Gastroesophageal sphincter (tissue), 3 donors: Measurements from ENCODE around the gene DYNLT4.

Experiments
- EP300 ChIP-seq: sonication (generic); formaldehyde crosslinking; IDR thresholded peaks from one replicate; pipeline ENCODE4 v1.6.1; 2017; ENCODE audit warnings: antibody characterized with exemption, mild to moderate bottlenecking
- POLR2A ChIP-seq, 2 donors: fragments of 450-650 bp; IDR thresholded peaks; one replicate each; pipeline ENCODE4 v1.6.1; 2017; ENCODE audit warnings: antibody characterized with exemption in 2 of 2, mild to moderate bottlenecking in 2 of 2, moderate library complexity in 1 of 2
- POLR2AphosphoS5 ChIP-seq: sonication (generic); formaldehyde crosslinking; IDR thresholded peaks from one replicate; pipeline ENCODE4 v1.6.1; 2017; ENCODE audit warnings: antibody characterized with exemption
- TF ChIP-seq, protein P1 (sequence below), 4 experiments: fragments of 200-600 bp in 2 of 4; fragments of 450-650 bp in 2 of 4; sonication (generic) in 1 of 4; IDR thresholded peaks; one replicate each; pipeline ENCODE4 v1.5.1; 2017 to 2019; ENCODE audit warnings: antibody characterized with exemption in 4 of 4, mild to moderate bottlenecking in 2 of 4, moderate library complexity in 2 of 4

DNA sequence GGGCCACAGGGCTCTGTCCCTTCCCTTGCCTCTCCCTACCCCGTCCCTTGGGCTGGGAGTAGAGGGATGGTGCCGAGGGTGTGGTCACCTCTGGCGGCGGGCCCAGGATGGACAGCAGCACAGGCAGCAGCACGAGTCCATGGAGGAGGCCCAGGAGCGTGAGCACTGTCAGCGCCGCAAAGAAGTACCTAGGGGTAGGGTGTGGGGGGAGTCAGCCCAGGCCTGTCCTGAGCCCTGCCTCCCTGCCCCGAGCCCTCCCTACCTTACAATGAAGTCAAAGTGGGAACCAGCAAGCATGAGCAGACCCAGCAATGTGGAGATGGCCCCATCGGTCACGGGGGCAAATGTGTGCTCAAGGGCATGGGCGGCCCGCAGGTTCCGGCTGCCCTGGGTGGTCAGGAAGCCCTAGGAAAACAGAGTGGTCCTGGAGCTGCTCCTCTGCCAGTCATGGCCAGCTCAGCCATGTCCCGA is 15.9 kb upstream of the DYNLT4 start:
- TF ChIP-seq EP300 (no peak), POLR2A (IDR thresholded peaks at IDR 0.05) (no peak), POLR2AphosphoS5 (no peak)
- TF ChIP-seq, protein P1, sequence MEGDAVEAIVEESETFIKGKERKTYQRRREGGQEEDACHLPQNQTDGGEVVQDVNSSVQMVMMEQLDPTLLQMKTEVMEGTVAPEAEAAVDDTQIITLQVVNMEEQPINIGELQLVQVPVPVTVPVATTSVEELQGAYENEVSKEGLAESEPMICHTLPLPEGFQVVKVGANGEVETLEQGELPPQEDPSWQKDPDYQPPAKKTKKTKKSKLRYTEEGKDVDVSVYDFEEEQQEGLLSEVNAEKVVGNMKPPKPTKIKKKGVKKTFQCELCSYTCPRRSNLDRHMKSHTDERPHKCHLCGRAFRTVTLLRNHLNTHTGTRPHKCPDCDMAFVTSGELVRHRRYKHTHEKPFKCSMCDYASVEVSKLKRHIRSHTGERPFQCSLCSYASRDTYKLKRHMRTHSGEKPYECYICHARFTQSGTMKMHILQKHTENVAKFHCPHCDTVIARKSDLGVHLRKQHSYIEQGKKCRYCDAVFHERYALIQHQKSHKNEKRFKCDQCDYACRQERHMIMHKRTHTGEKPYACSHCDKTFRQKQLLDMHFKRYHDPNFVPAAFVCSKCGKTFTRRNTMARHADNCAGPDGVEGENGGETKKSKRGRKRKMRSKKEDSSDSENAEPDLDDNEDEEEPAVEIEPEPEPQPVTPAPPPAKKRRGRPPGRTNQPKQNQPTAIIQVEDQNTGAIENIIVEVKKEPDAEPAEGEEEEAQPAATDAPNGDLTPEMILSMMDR (IDR thresholded peaks at IDR 0.05) = no peak
